ENCODE data around the gene PI4K2B. TPM values are rescaled to one million over a fixed set of nuclear protein-coding genes. Genes with fewer than 3 reads are reported as not detected.

PI4K2B gene
- total and polyA plus RNA-seq, 2 of the 8 experiments (the other 6 are each of a cell fraction or from before 2014, with no cell fraction given) = 3.0 to 16.2 TPM

GRCh38 chr4:25306518-25307057 is 72.8 kb downstream of the PI4K2B start:
- ChIA-PET POLR2A (ENCODE audit: partially characterized antibody) (no interaction called here), CTCF (ENCODE audit: partially characterized antibody) (interaction anchor here (0.6 to 2.0 kb wide), 5 partner anchors 16 to 71 kb away, joined by 3 to 4 read pairs (median 3); no protein-coding TSS in a partner anchor)
- Histone ChIP-seq H3K4me1 (replicated peaks in 1 of 4; ENCODE audit: control insufficient read depth in 3 of 4, insufficient read depth in 4 of 4, low read length in 3 of 4) (no peaks in the 10 kb centered on the region), H3K23ac (ENCODE audit: insufficient read length) (no peak overlapping the region), H2BK120ac (replicated peaks; ENCODE audit: low read depth, low read length) (no peak overlapping the region), H3K79me1 (ENCODE audit: low read depth, low read length) (no peaks in the 10 kb centered on the region), H3K56ac (replicated peaks; ENCODE audit: insufficient read length, low read depth, low read length) (no peak overlapping the region), H3K27me3 (replicated peaks in 1 of 4; ENCODE audit: control insufficient read depth in 3 of 4, extremely low read depth in 1 of 4, insufficient read depth in 3 of 4, low read length in 3 of 4) (no peaks in the 10 kb centered on the region; a peak in 1 of 7 replicates), H3K4me2 (ENCODE audit: insufficient read depth in 1 of 2, low read depth in 2 of 2, low read length in 2 of 2) (no peak overlapping the region), H2BK15ac (ENCODE audit: low read length) (no peak overlapping the region), H4K91ac (replicated peaks; ENCODE audit: insufficient read length, low read length) (no peak overlapping the region), H4K5ac (ENCODE audit: insufficient read length, low read depth, low read length) (no peak overlapping the region), H4K20me1 (replicated peaks in 1 of 2; ENCODE audit: control insufficient read depth in 1 of 2, insufficient read depth in 2 of 2, low read length in 2 of 2) (no peaks in the 10 kb centered on the region), H2BK5ac (ENCODE audit: low read depth, low read length) (no peak overlapping the region), H3K27ac (ENCODE audit: low read depth, low read length) (no peak overlapping the region), H2AK5ac (ENCODE audit: low read depth, low read length) (no peak overlapping the region), H3K18ac (ENCODE audit: extremely low read depth, low read length) (no peak overlapping the region), H2BK20ac (ENCODE audit: low read length) (no peak overlapping the region), H3K9ac (replicated peaks in 1 of 4; ENCODE audit: extremely low read depth in 1 of 4, low read depth in 3 of 4, low read length in 3 of 4) (no peak overlapping the region), H3K79me2 (ENCODE audit: control insufficient read depth in 1 of 2, insufficient read depth in 2 of 2, low read length in 2 of 2) (no peaks in the 10 kb centered on the region), H3K23me2 (ENCODE audit: low read depth, low read length) (no peaks in the 10 kb centered on the region; the same call in 1 of the 2 replicates), H3K14ac (ENCODE audit: insufficient read length) (no peak overlapping the region), H3K9me3 (ENCODE audit: insufficient read depth in 2 of 2, low read depth in 1 of 2, low read length in 1 of 2) (no peaks in the 10 kb centered on the region), H4K8ac (ENCODE audit: extremely low read depth, insufficient read depth, low read length) (no peak overlapping the region), H3K36me3 (ENCODE audit: control insufficient read depth in 2 of 4, insufficient read depth in 4 of 4, low read length in 3 of 4) (no peaks in the 10 kb centered on the region), H3K4me3 (ENCODE audit: extremely low read depth in 1 of 4, insufficient read depth in 2 of 4, low read depth in 3 of 4, low read length in 4 of 4) (no peak overlapping the region), H2AFZ (ENCODE audit: low read length) (no peak overlapping the region), H2BK12ac (ENCODE audit: low read depth, low read length) (no peak overlapping the region), H3K4ac (replicated peaks; ENCODE audit: insufficient read length, low read depth, low read length) (no peak overlapping the region)
- WGBS, 2 experiments (ENCODE audit: extremely low coverage in 1 of 2, insufficient coverage in 1 of 2, insufficient read length in 1 of 2, insufficient replicate concordance in 2 of 2, low coverage in 1 of 2, low lambda C conversion rate in 2 of 2, missing lambda C conversion rate in 1 of 2) = 86% methylated on average over 4 of the region's 4 CpGs; no CpG with 5 or more reads in 1 of the 2 experiments
- no peak for DNase-seq (ENCODE audit: low read depth in 1 of 2, low spot score in 2 of 2)
- no peak for FAIRE-seq
- TF ChIP-seq, protein P1, sequence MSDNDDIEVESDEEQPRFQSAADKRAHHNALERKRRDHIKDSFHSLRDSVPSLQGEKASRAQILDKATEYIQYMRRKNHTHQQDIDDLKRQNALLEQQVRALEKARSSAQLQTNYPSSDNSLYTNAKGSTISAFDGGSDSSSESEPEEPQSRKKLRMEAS (IDR thresholded peaks at IDR 0.05) = no peak
- TF ChIP-seq SP4 (IDR thresholded peaks at IDR 0.05; ENCODE audit: low read length) (no peak), RBBP5 (IDR thresholded peaks at IDR 0.05; ENCODE audit: borderline replicate concordance, low read depth, low read length) (no peak), SIX5 (IDR thresholded peaks at IDR 0.05; ENCODE audit: low read depth, low read length) (no peak), HDAC6 (IDR thresholded peaks at IDR 0.05; ENCODE audit: low read depth, low read length) (no peak), KDM1A (IDR thresholded peaks at IDR 0.05; ENCODE audit: borderline replicate concordance, low read length) (no peak), GTF2F1 (IDR thresholded peaks at IDR 0.05; ENCODE audit: borderline replicate concordance, low read depth, low read length) (no peak), JUN (IDR thresholded peaks at IDR 0.05; ENCODE audit: low read depth, low read length) (no peak), TAF1 (IDR thresholded peaks at IDR 0.05; ENCODE audit: low read depth, low read length) (no peak)

Measured in H1 (cell line).